Activated B cell treated with CpG ODN at 0.5 μM for 24 hours (primary cell): Measurements from ENCODE around the gene CFLAR. TPM values are rescaled to one million over a fixed set of nuclear protein-coding genes. Genes with fewer than 3 reads are reported as not detected.

ENCODE experiments used
- ATAC-seq: fragments of 200-7000 bp; cut with Tn5 transposase; one replicate; pipeline ENCODE4 v1.10.0; 2021; ENCODE audit warnings: low read depth, mild to moderate bottlenecking, moderate library complexity
- CTCF ChIA-PET: fragments of 350-600 bp; sonication (Branson Sonifier 250); formaldehyde crosslinking; loops from one replicate; lab custom pipeline; 2021; ENCODE audit warnings: antibody characterized with exemption; lab: Charles Lee
- POLR2A ChIA-PET: fragments of 350-600 bp; sonication (Branson Sonifier 250); formaldehyde crosslinking; loops from one replicate; lab custom pipeline; 2021; ENCODE audit warnings: antibody characterized with exemption; lab: Charles Lee
- DNase-seq: peaks from one replicate; pipeline ENCODE4 v3.0.0; 2022
- H3K27ac Mint-ChIP-seq: one replicate; pipeline ENCODE4 v1.8.0; 2020; ENCODE audit warnings: mixed read lengths
- H3K27me3 Mint-ChIP-seq: one replicate; pipeline ENCODE4 v1.8.0; 2021; ENCODE audit warnings: mixed read lengths
- H3K36me3 Mint-ChIP-seq: one replicate; pipeline ENCODE4 v1.8.0; 2021; ENCODE audit warnings: low read depth, mixed read lengths
- H3K4me1 Mint-ChIP-seq: one replicate; pipeline ENCODE4 v1.8.0; 2021; ENCODE audit warnings: mixed read lengths
- H3K4me3 Mint-ChIP-seq: one replicate; pipeline ENCODE4 v1.8.0; 2020; ENCODE audit warnings: mild to moderate bottlenecking, mixed read lengths
- H3K9me3 Mint-ChIP-seq: one replicate; pipeline ENCODE4 v1.8.0; 2020; ENCODE audit warnings: mixed read lengths
- CTCF ChIP-seq: fragments of 200-600 bp; IDR thresholded peaks from one replicate; pipeline ENCODE4 v1.8.0; 2022; ENCODE audit warnings: antibody characterized with exemption, mild to moderate bottlenecking
- intact Hi-C: fragments of 100-400 bp; cut with micrococcal nuclease; formaldehyde crosslinking; loops from one replicate; pipeline ENCODE4 v1.15.1; 2024
- total RNA-seq: library from RNA; stranded (reverse); gene quantifications from 2 replicates; pipeline ENCODE4 v1.2.3, GENCODE V29; 2022

CFLAR gene
- total RNA-seq, 1 donor from 2014 or later, result 320 TPM

DNA sequence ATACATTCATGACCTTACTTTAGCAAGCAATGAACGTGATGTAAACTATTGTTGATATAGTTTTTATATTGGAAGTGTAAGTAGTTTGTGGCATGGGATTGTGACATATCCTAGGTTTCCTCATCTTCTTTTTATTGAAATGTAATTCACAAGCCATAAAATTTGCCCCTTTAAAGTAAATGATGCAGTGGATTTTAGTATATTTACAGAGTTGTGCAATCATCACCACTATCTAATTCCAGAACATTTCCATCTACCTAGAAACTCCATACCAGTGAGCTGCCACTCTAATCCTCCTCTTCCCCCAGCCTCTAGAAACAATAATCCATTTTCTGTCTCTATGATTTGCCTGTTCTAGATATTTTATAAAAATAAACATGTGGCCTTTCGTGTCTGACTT lies 56.3 kb downstream of the CFLAR start:
- ChIA-PET POLR2A (interaction anchor here (0.5 to 1.0 kb wide), 4 partner anchors 52 to 1062 kb away, joined by 3 to 7 read pairs (median 6); no protein-coding TSS in a partner anchor), CTCF (interaction anchor here (1.0 to 1.6 kb wide), 2 partner anchors 9 to 54 kb away, joined by 3 to 4 read pairs; no protein-coding TSS in a partner anchor)
- no peak for TF ChIP-seq CTCF
- ATAC-seq (no peak), DNase-seq (no peak)
- Mint-ChIP-seq H3K4me1 (peaks cover 31% of the 10 kb centered on the region), H3K36me3 (peaks cover 14% of the 10 kb centered on the region), H3K27me3 (no peaks in the 10 kb centered on the region), H3K4me3 (no peak overlapping the region), H3K9me3 (peaks cover 9% of the 10 kb centered on the region), H3K27ac (no peak overlapping the region)
- intact Hi-C loops, result no loop called here

GRCh38 chr2:201174687-201175086 lies 58.7 kb downstream of the CFLAR start:
- Mint-ChIP-seq H3K4me1 (peaks cover 13% of the 10 kb centered on the region), H3K36me3 (peaks cover 1% of the 10 kb centered on the region), H3K27ac (no peak overlapping the region), H3K9me3 (peaks cover 1% of the 10 kb centered on the region), H3K27me3 (no peaks in the 10 kb centered on the region), H3K4me3 (no peak overlapping the region)
- POLR2A ChIA-PET, result no interaction called here
- TF ChIP-seq CTCF, result no peak
- DNase-seq (no peak), ATAC-seq (no peak)
- CTCF ChIA-PET, result no interaction called here
- intact Hi-C loops, result no loop called here

- DNase-seq (no peak), ATAC-seq (no peak)
- H3K36me3 Mint-ChIP-seq, result no peaks in the 10 kb centered on the region
- H3K4me1 Mint-ChIP-seq, result peaks cover 7% of the 10 kb centered on the region
- intact Hi-C loops, result loop anchor here (2.0 kb wide), 2 partner anchors 19 to 599 kb away; no protein-coding TSS in a partner anchor
- no peaks in the 10 kb centered on the region for H3K27me3 Mint-ChIP-seq
- CTCF ChIA-PET, result interaction anchor here (0.6 to 2.2 kb wide), 5 partner anchors 57 to 213 kb away, joined by 3 to 17 read pairs (median 4); partner anchors contain the start of gene ORC2
- TF ChIP-seq CTCF, result no peak
- H3K4me3 Mint-ChIP-seq, result no peak overlapping the region
- H3K9me3 Mint-ChIP-seq, result no peaks in the 10 kb centered on the region
- H3K27ac Mint-ChIP-seq, result no peak overlapping the region
- POLR2A ChIA-PET, result interaction anchor here (0.6 to 3.3 kb wide), 3 partner anchors 44 to 74 kb away, joined by 6 to 41 read pairs (median 8); partner anchors contain the start of gene CFLAR
These were observed 60.1 kb downstream of the CFLAR start for GRCh38 chr2:201176081-201176481.

DNA sequence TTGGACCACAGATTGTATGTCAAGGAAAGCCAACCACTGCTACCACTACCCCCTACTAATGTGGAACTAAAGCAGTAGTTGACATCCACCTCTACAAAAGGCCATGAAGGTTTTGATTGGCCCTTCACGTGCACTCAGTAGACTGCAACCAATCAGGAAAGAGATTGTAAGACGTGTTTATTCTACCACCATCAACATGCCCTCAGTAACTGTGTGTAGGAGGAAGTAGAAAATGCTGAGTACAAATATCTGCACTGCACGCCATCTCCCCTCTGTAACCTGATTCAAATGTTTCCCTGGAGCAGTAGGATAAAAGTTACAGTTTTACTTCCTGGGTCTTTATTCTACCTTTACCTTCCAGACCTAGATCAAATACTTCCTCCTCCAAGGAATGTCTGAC lies 64.0 kb downstream of the CFLAR start:
- intact Hi-C loops, result loop anchor here (5.0 kb wide), 1 partner anchor 293 kb away; the partner anchor contains the start of genes NIF3L1 and PPIL3
- no peak for TF ChIP-seq CTCF
- Mint-ChIP-seq H3K4me3 (no peak overlapping the region), H3K9me3 (no peaks in the 10 kb centered on the region), H3K27me3 (no peaks in the 10 kb centered on the region), H3K4me1 (peaks cover 29% of the 10 kb centered on the region), H3K36me3 (peaks cover 3% of the 10 kb centered on the region), H3K27ac (no peak overlapping the region)
- ATAC-seq (no peak), DNase-seq (no peak)
- CTCF ChIA-PET, result interaction anchor here (0.7 kb wide), 1 partner anchor 52 kb away, joined by 3 read pairs; no protein-coding TSS in a partner anchor
- POLR2A ChIA-PET, result interaction anchor here (1.1 kb wide), 1 partner anchor 52 kb away, joined by 4 read pairs; no protein-coding TSS in a partner anchor

DNA sequence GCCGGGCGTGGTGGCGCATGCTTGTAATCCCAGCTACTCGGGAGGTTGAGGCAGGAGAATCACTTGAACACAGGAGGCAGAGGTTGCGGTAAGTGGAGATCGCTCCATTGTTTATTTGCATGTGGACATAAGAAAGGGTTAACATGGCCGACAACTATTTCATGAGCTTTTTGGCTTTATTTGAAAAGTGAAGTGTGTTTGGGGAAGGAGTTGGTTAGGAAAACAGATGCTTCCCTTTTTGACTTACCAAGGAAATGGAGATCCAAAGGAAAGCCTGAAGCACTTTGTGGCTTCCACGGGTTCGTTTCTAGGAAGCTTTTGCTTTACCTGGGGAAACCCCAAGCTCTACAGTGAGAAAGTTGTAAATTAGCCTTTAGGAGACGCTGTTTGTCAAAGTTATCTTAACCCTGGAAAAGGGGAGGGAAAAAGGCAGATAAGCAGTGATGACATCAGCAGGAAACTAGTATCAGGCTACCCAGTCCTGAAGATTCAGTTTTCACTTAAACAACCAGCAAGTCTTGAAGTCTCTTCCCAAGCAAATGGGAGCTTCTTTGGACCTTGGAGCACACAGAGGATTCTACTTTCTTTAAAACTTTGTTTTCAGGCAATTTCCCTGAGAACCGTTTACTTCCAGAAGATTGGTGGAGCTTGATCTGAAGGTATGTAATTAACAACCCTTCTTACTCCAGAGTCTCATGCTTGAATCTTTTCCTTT lies 66.8 kb downstream of the CFLAR start, which contains the start of gene CASP10:
TSS of gene CASP10 (plus strand) at position 492 of the 715 bp plus-strand sequence. CDS start 2,637 bp downstream, outside the sequence.
- ChIA-PET POLR2A (interaction anchor here (0.5 to 3.6 kb wide), 11 partner anchors 9 to 427 kb away, joined by 3 to 73 read pairs (median 5); partner anchors contain the start of genes CASP8, CFLAR and ORC2), CTCF (interaction anchor here (0.7 to 2.9 kb wide), 27 partner anchors 9 to 286 kb away, joined by 3 to 147 read pairs (median 4); partner anchors contain the start of gene ORC2)
- intact Hi-C loops, result loop anchor here (1.0 to 5.0 kb wide), 5 partner anchors 26 to 296 kb away; partner anchors contain the start of genes NIF3L1 and PPIL3
- Mint-ChIP-seq H3K9me3 (no peaks in the 10 kb centered on the region), H3K4me3 (peak within 1 kb of the TSS; percentile 92), H3K27me3 (no peaks in the 10 kb centered on the region), H3K27ac (peak within 1 kb of the TSS; percentile 83), H3K36me3 (peaks cover 10% of the 10 kb centered on the region), H3K4me1 (peaks cover 48% of the 10 kb centered on the region)
- no peak for TF ChIP-seq CTCF
- no peak for DNase-seq
- ATAC-seq, result peak; percentile 77
